ENCODE results near the gene GPC6. TPM values are rescaled to one million over a fixed set of nuclear protein-coding genes. Genes with fewer than 3 reads are reported as not detected.
A peak's percentile ranks its signal among the peaks of the same experiment; 100 is the strongest.

GPC6 gene
- polyA plus RNA-seq, 6 donors from 2014 or later: not detected

- H3K27ac Mint-ChIP-seq: no peak overlapping the region
- no peak for DNase-seq
- no peaks in the 10 kb centered on the region for H3K4me1 Mint-ChIP-seq
- H3K36me3 Mint-ChIP-seq: no peaks in the 10 kb centered on the region
- no peaks in the 10 kb centered on the region for H3K27me3 Mint-ChIP-seq
- H3K9me3 Mint-ChIP-seq: no peaks in the 10 kb centered on the region
- no peak overlapping the region for H3K4me3 Mint-ChIP-seq
- no peak for ATAC-seq (ENCODE audit: low read depth in 2 of 2)
Observed at GRCh38 chr13:94214121-94214520, 987.5 kb downstream of the GPC6 start.

- no peak overlapping the region for H3K27ac Mint-ChIP-seq
Observed at GRCh38 chr13:94214975-94215374, 988.4 kb downstream of the GPC6 start.

GRCh38 chr13:94216476-94216875 is 989.9 kb downstream of the GPC6 start:
- Mint-ChIP-seq H3K4me3 (no peak overlapping the region), H3K4me1 (no peaks in the 10 kb centered on the region), H3K9me3 (no peaks in the 10 kb centered on the region), H3K27ac (no peak overlapping the region), H3K27me3 (no peaks in the 10 kb centered on the region), H3K36me3 (no peaks in the 10 kb centered on the region)
- DNase-seq (no peak), ATAC-seq (ENCODE audit: low read depth in 2 of 2) (no peak)

More at GRCh38 chr13:94214975-94215374, 988.4 kb downstream of the GPC6 start:
- no peaks in the 10 kb centered on the region for H3K36me3 Mint-ChIP-seq
- H3K4me1 Mint-ChIP-seq: no peaks in the 10 kb centered on the region
- no peaks in the 10 kb centered on the region for H3K9me3 Mint-ChIP-seq
- no peak for DNase-seq
- ATAC-seq (ENCODE audit: low read depth in 2 of 2): no peak
- no peak overlapping the region for H3K4me3 Mint-ChIP-seq
- no peaks in the 10 kb centered on the region for H3K27me3 Mint-ChIP-seq

GRCh38 chr13:94217370-94217769 is 990.8 kb downstream of the GPC6 start:
- Mint-ChIP-seq H3K27ac (no peak overlapping the region), H3K36me3 (no peaks in the 10 kb centered on the region), H3K4me3 (no peak overlapping the region), H3K9me3 (no peaks in the 10 kb centered on the region), H3K4me1 (no peaks in the 10 kb centered on the region), H3K27me3 (no peaks in the 10 kb centered on the region)
- ATAC-seq (ENCODE audit: low read depth in 2 of 2) (no peak), DNase-seq (no peak)

- H3K36me3 Mint-ChIP-seq: no peaks in the 10 kb centered on the region
- H3K9me3 Mint-ChIP-seq: no peaks in the 10 kb centered on the region
- DNase-seq: no peak
- no peaks in the 10 kb centered on the region for H3K27me3 Mint-ChIP-seq
- ATAC-seq (ENCODE audit: low read depth in 2 of 2): no peak
- no peak overlapping the region for H3K27ac Mint-ChIP-seq
- H3K4me3 Mint-ChIP-seq: no peak overlapping the region
- H3K4me1 Mint-ChIP-seq: no peaks in the 10 kb centered on the region
Observed at GRCh38 chr13:94218537-94218936, 991.9 kb downstream of the GPC6 start.

- Mint-ChIP-seq H3K27me3 (no peaks in the 10 kb centered on the region), H3K4me3 (no peak overlapping the region), H3K27ac (peak overlapping the region in 1 of 6 donors; percentile 13), H3K4me1 (no peaks in the 10 kb centered on the region), H3K36me3 (no peaks in the 10 kb centered on the region), H3K9me3 (no peaks in the 10 kb centered on the region)
- ATAC-seq (ENCODE audit: low read depth in 2 of 2): no peak
- DNase-seq: no peak
Observed at GRCh38 chr13:94218951-94219350, 992.3 kb downstream of the GPC6 start.

- Mint-ChIP-seq H3K27me3 (no peaks in the 10 kb centered on the region), H3K4me1 (no peaks in the 10 kb centered on the region), H3K4me3 (no peak overlapping the region), H3K9me3 (no peaks in the 10 kb centered on the region), H3K36me3 (no peaks in the 10 kb centered on the region), H3K27ac (no peak overlapping the region)
- ATAC-seq (ENCODE audit: low read depth in 2 of 2) (no peak), DNase-seq (no peak)
Observed at GRCh38 chr13:94224670-94225069, 998.1 kb downstream of the GPC6 start.

- H3K9me3 Mint-ChIP-seq: no peaks in the 10 kb centered on the region
- no peaks in the 10 kb centered on the region for H3K36me3 Mint-ChIP-seq
- ATAC-seq (ENCODE audit: low read depth in 2 of 2) (no peak), DNase-seq (no peak)
- H3K27ac Mint-ChIP-seq: no peak overlapping the region
- H3K4me3 Mint-ChIP-seq: no peak overlapping the region
- H3K4me1 Mint-ChIP-seq: no peaks in the 10 kb centered on the region
- peaks cover 0 to 8% (median 0%) of the 10 kb centered on the region in 3 donors for H3K27me3 Mint-ChIP-seq
Observed at GRCh38 chr13:94227255-94227879, 1000.8 kb downstream of the GPC6 start.

GRCh38 chr13:94228763-94229162 is 1002.2 kb downstream of the GPC6 start:
- Mint-ChIP-seq H3K27me3 (peaks cover 0 to 8% (median 0%) of the 10 kb centered on the region in 3 donors), H3K4me1 (no peaks in the 10 kb centered on the region), H3K9me3 (peaks cover 0 to 1% (median 0%) of the 10 kb centered on the region in 7 donors), H3K27ac (no peak overlapping the region), H3K4me3 (no peak overlapping the region), H3K36me3 (no peaks in the 10 kb centered on the region)
- no peak for ATAC-seq (ENCODE audit: low read depth in 2 of 2)
- no peak for DNase-seq

GRCh38 chr13:94232161-94232950 is 1005.7 kb downstream of the GPC6 start:
- peaks cover 0 to 1% (median 0%) of the 10 kb centered on the region in 7 donors for H3K9me3 Mint-ChIP-seq
- DNase-seq (no peak), ATAC-seq (ENCODE audit: low read depth in 2 of 2) (no peak)

GRCh38 chr13:94232956-94233355 is 1006.3 kb downstream of the GPC6 start:
- Mint-ChIP-seq H3K4me1 (peaks cover 17 to 19% (median 19%) of the 10 kb centered on the region in 3 donors), H3K27ac (no peak overlapping the region), H3K27me3 (peaks cover 0 to 8% (median 0%) of the 10 kb centered on the region in 3 donors), H3K36me3 (no peaks in the 10 kb centered on the region), H3K4me3 (no peak overlapping the region), H3K9me3 (peaks cover 0 to 5% (median 0%) of the 10 kb centered on the region in 7 donors)
- no peak for ATAC-seq (ENCODE audit: low read depth in 2 of 2)
- DNase-seq: no peak

More at GRCh38 chr13:94232161-94232950, 1005.7 kb downstream of the GPC6 start:
- Mint-ChIP-seq H3K4me1 (peaks cover 11 to 13% (median 13%) of the 10 kb centered on the region in 3 donors), H3K27ac (no peak overlapping the region), H3K4me3 (no peak overlapping the region), H3K36me3 (no peaks in the 10 kb centered on the region), H3K27me3 (peaks cover 0 to 8% (median 0%) of the 10 kb centered on the region in 3 donors)

- peaks cover 19 to 24% (median 22%) of the 10 kb centered on the region in 3 donors for H3K4me1 Mint-ChIP-seq
- no peak for ATAC-seq (ENCODE audit: low read depth in 2 of 2)
- H3K9me3 Mint-ChIP-seq: peaks cover 0 to 5% (median 0%) of the 10 kb centered on the region in 7 donors
- H3K27me3 Mint-ChIP-seq: peaks cover 0 to 8% (median 0%) of the 10 kb centered on the region in 3 donors
- H3K27ac Mint-ChIP-seq: no peak overlapping the region
- H3K4me3 Mint-ChIP-seq: no peak overlapping the region
- no peak for DNase-seq
- no peaks in the 10 kb centered on the region for H3K36me3 Mint-ChIP-seq
Observed at GRCh38 chr13:94233401-94233800, 1006.8 kb downstream of the GPC6 start.

GRCh38 chr13:94233837-94234236 is 1007.2 kb downstream of the GPC6 start:
- DNase-seq (no peak), ATAC-seq (ENCODE audit: low read depth in 2 of 2) (no peak)
- no peak overlapping the region for H3K27ac Mint-ChIP-seq
- H3K9me3 Mint-ChIP-seq: peaks cover 0 to 5% (median 0%) of the 10 kb centered on the region in 7 donors
- peaks cover 0 to 8% (median 0%) of the 10 kb centered on the region in 3 donors for H3K27me3 Mint-ChIP-seq
- H3K36me3 Mint-ChIP-seq: no peaks in the 10 kb centered on the region
- no peak overlapping the region for H3K4me3 Mint-ChIP-seq
- peaks cover 23 to 28% (median 27%) of the 10 kb centered on the region in 3 donors for H3K4me1 Mint-ChIP-seq

GRCh38 chr13:94234738-94235137 is 1008.1 kb downstream of the GPC6 start:
- Mint-ChIP-seq H3K27me3 (peaks cover 0 to 8% (median 0%) of the 10 kb centered on the region in 3 donors), H3K9me3 (peaks cover 0 to 5% (median 0%) of the 10 kb centered on the region in 7 donors), H3K4me1 (peaks cover 28 to 32% (median 31%) of the 10 kb centered on the region in 3 donors), H3K27ac (no peak overlapping the region), H3K4me3 (no peak overlapping the region), H3K36me3 (no peaks in the 10 kb centered on the region)
- ATAC-seq (ENCODE audit: low read depth in 2 of 2) (no peak), DNase-seq (no peak)
